HG03095 (cell line): Measurements from ENCODE around the gene SEPTIN5.
"Not testable (repeated sequence)": the region's sequence is repeated elsewhere in the genome, so short reads cannot be mapped to it uniquely, and the experiment has no call there.

Experiments used
- ATAC-seq: cut with Tn5 transposase; IDR thresholded peaks from one replicate; pipeline ENCODE4 v1.9.1; 2021; ENCODE audit warnings: moderate library complexity; ENCODE audit not compliant: unreplicated experiment

SEPTIN5 gene

GRCh38 chr22:19714312-19715187 is at the start of gene SEPTIN5:
SEPTIN5 (plus strand) TSS chr22:19714503; CDS start chr22:19714589, 86 bp downstream.
- ATAC-seq, result no peak

- no peak for ATAC-seq
Measured at GRCh38 chr22:19664951-19665783, 49.1 kb upstream of the SEPTIN5 start.

- no peak for ATAC-seq
Measured at GRCh38 chr22:19665784-19666672, 48.3 kb upstream of the SEPTIN5 start.

- ATAC-seq, result no peak
Measured at GRCh38 chr22:19666673-19667593, 47.4 kb upstream of the SEPTIN5 start.

- ATAC-seq, result no peak
Measured at GRCh38 chr22:19667872-19668740, 46.2 kb upstream of the SEPTIN5 start.

- ATAC-seq, result no peak
Measured at GRCh38 chr22:19668748-19669147, 45.6 kb upstream of the SEPTIN5 start.

GRCh38 chr22:19669570-19669969 is 44.7 kb upstream of the SEPTIN5 start:
- no peak for ATAC-seq

- ATAC-seq, result no peak
Measured at GRCh38 chr22:19671316-19671715, 43.0 kb upstream of the SEPTIN5 start.

GRCh38 chr22:19672054-19672776 is 42.1 kb upstream of the SEPTIN5 start:
- ATAC-seq, result no peak

- ATAC-seq, result no peak
Measured at GRCh38 chr22:19673660-19674059, 40.6 kb upstream of the SEPTIN5 start.

GRCh38 chr22:19674129-19674928 is 40.0 kb upstream of the SEPTIN5 start:
- ATAC-seq, result no peak

GRCh38 chr22:19674929-19675253 is 39.4 kb upstream of the SEPTIN5 start:
- ATAC-seq, result no peak

- no peak for ATAC-seq
Measured at GRCh38 chr22:19675428-19675827, 38.9 kb upstream of the SEPTIN5 start.

- not testable (repeated sequence) for ATAC-seq
Measured at GRCh38 chr22:19676437-19676836, 37.9 kb upstream of the SEPTIN5 start.

- no peak for ATAC-seq
Measured at GRCh38 chr22:19678949-19679521, 35.3 kb upstream of the SEPTIN5 start.

GRCh38 chr22:19679522-19680101 is 34.7 kb upstream of the SEPTIN5 start:
- ATAC-seq, result no peak
